SH-SY5Y (cell line): ENCODE measurements around the gene NFATC2IP.

Source experiments
- GATA2 ChIP-seq: IDR thresholded peaks from 2 replicates; pipeline ENCODE4 v1.6.1; 2011; ENCODE audit warnings: mild to moderate bottlenecking, low read depth, low read length
- GATA3 ChIP-seq: IDR thresholded peaks from 2 replicates; pipeline ENCODE4 v1.6.1; 2011; ENCODE audit warnings: low read depth, mild to moderate bottlenecking, low read length, moderate library complexity

DNA sequence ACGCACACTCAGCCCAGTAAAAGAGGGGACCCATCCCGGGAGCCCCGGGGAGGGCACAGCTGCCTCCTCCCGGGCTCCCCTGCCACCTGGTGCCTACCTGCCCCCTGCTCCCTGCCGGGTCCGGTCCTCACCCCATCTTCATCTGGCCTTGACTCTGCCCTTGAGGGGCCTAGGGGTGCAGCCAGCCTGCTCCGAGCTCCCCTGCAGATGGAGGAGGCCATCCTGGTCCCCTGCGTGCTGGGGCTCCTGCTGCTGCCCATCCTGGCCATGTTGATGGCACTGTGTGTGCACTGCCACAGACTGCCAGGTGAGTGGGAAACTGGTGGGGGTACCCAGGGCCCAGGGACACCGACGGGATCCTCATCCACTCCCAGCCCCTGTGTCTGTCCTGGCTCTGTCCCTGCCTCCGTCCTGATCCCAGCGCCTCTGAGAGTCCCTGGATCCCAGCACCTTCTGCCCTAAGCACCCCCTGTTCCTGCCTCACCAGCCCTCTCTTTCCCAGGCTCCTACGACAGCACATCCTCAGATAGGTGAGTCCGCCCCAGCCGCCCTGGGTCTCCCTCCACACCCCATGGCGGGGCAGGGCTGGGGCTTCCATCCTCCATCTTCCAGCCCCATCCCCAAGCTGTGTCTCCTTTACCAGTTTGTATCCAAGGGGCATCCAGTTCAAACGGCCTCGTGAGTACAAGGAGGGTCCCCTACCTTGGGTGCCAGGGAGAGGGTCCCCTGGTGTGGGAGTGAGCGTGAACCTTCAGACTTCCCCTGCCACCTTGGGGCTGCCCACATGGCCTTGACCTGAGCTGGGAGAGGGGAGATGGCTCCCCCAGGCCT lies 34.7 kb downstream of the NFATC2IP start:
- TF ChIP-seq GATA2 (no peak), GATA3 (no peak)
